Stimulated activated CD4-positive, alpha-beta T cell treated with anti-CD3 and anti-CD28 coated beads, Interleukin-4, amount 100 ng/mL, for 24 hours (primary cell): Measurements from ENCODE around the gene CLCA1.
A peak's percentile ranks its signal among the peaks of the same experiment; 100 is the strongest.

Source experiments
- DNase-seq: peaks from one replicate; pipeline ENCODE4 v3.0.0-alpha.2; 2020

Gene CLCA1

GRCh38 chr1:86464819-86465218 lies 3.9 kb upstream of the CLCA1 start:
- DNase-seq: no peak

- no peak for DNase-seq
Measured at GRCh38 chr1:86466109-86466844, 2.5 kb upstream of the CLCA1 start.

GRCh38 chr1:86466986-86467385 lies 1.7 kb upstream of the CLCA1 start:
- no peak for DNase-seq

- DNase-seq: no peak
Measured at GRCh38 chr1:86470859-86471258, 2.1 kb downstream of the CLCA1 start.

- no peak for DNase-seq
Measured at GRCh38 chr1:86471291-86471690, 2.6 kb downstream of the CLCA1 start.

GRCh38 chr1:86472152-86472551 lies 3.4 kb downstream of the CLCA1 start:
- no peak for DNase-seq

- no peak for DNase-seq
Measured at GRCh38 chr1:86472767-86473166, 4.0 kb downstream of the CLCA1 start.

GRCh38 chr1:86477256-86477655 lies 8.5 kb downstream of the CLCA1 start:
- no peak for DNase-seq

- DNase-seq: no peak
Measured at GRCh38 chr1:86477682-86478081, 9.0 kb downstream of the CLCA1 start.

GRCh38 chr1:86478416-86479156 lies 9.9 kb downstream of the CLCA1 start:
- DNase-seq: no peak

GRCh38 chr1:86481966-86482365 lies 13.2 kb downstream of the CLCA1 start:
- no peak for DNase-seq

- DNase-seq: no peak
Measured at GRCh38 chr1:86487131-86487810, 18.5 kb downstream of the CLCA1 start.

- no peak for DNase-seq
Measured at GRCh38 chr1:86487811-86488141, 19.0 kb downstream of the CLCA1 start.

GRCh38 chr1:86489242-86489878 lies 20.6 kb downstream of the CLCA1 start:
- DNase-seq: no peak

GRCh38 chr1:86491171-86491950 lies 22.6 kb downstream of the CLCA1 start:
- no peak for DNase-seq

GRCh38 chr1:86498281-86498680 lies 29.6 kb downstream of the CLCA1 start:
- DNase-seq: no peak

- DNase-seq: no peak
Measured at GRCh38 chr1:86499987-86500593, 31.4 kb downstream of the CLCA1 start.

GRCh38 chr1:86500714-86501113 lies 32.0 kb downstream of the CLCA1 start:
- no peak for DNase-seq

- peak; percentile 44 for DNase-seq
Measured at GRCh38 chr1:86502125-86502646, 33.5 kb downstream of the CLCA1 start.

GRCh38 chr1:86502721-86503405 lies 34.1 kb downstream of the CLCA1 start:
- DNase-seq: no peak

- DNase-seq: no peak
Measured at GRCh38 chr1:86503406-86504136, 34.8 kb downstream of the CLCA1 start.
